ENCODE measurements around the gene ANGPTL1.

- TF ChIP-seq CTCF (IDR thresholded peaks at IDR 0.05), result no peak
- no peak for TF ChIP-seq ELK1 (IDR thresholded peaks at IDR 0.05; ENCODE audit: low read depth, low read length)
- no peak for TF ChIP-seq PBX3 (IDR thresholded peaks at IDR 0.05)
Observed at GRCh38 chr1:178918955-178919354, 48.1 kb upstream of the ANGPTL1 start.
